Activated naive CD4-positive, alpha-beta T cell treated with anti-CD3 and anti-CD28 coated beads, Interleukin-2, amount 50 U/mL, for 72 hours (primary cell): Measurements from ENCODE around the gene KCMF1. TPM values are rescaled to one million over a fixed set of nuclear protein-coding genes. Genes with fewer than 3 reads are reported as not detected.

Experiments
- total RNA-seq, 2 donors: library from RNA; stranded (reverse); gene quantifications; one replicate each; pipeline ENCODE4 v1.2.3, GENCODE V29; 2022

The KCMF1 gene
- total RNA-seq, 2 donors from 2014 or later: 108 to 124 TPM

Other genes starting within 250 kb of the KCMF1 start
- 10 to 100 TPM; 53.6 to 59.9 TPM for gene TRABD2A, start 90.1 kb upstream of the KCMF1 start, total RNA-seq
- 1,000 to 10,000 TPM; 1,249 to 2,802 TPM for gene TMSB10, start 65.5 kb upstream of the KCMF1 start, total RNA-seq
- under 1 TPM in 1 of 2 donors, not detected in 1; 0.11 TPM for gene TCF7L1, start 162.2 kb downstream of the KCMF1 start, total RNA-seq